Stimulated activated CD8-positive, alpha-beta memory T cell treated with anti-CD3 and anti-CD28 coated beads, Interleukin-15, amount 100 ng/mL, for 1 hour (primary cell): ENCODE measurements around the gene NKIRAS2.
"Not testable (repeated sequence)": the region's sequence is repeated elsewhere in the genome, so short reads cannot be mapped to it uniquely, and the experiment has no call there.

Source experiments
- DNase-seq: peaks from one replicate; pipeline ENCODE4 v3.0.0-alpha.2; 2020; ENCODE audit warnings: low read depth

NKIRAS2 gene

GRCh38 chr17:41998497-41998896 is 21.4 kb upstream of the NKIRAS2 start:
- no peak for DNase-seq

GRCh38 chr17:42000413-42001133 is 19.3 kb upstream of the NKIRAS2 start:
- DNase-seq = no peak

DNA sequence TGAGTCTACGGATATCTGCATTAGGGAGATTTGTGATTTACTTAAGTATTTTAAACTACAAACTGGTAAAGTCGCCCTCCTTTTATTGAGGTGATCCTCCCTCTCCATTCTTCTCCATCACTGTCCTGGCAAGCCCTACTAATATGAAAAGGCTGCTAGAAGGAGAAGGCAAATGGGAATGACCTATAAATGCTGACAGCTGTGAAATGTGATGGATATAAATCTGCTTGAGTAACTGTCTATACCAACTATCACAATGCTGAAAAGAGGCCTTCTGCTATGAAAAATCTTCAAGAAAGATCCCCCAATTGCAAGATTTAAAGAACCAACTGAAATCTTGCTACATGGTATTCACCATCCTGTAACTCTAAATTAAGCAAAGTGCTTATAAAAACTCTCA is 18.2 kb upstream of the NKIRAS2 start:
- DNase-seq = no peak

- no peak for DNase-seq
Observed at GRCh38 chr17:42002175-42002791, 17.6 kb upstream of the NKIRAS2 start.

DNA sequence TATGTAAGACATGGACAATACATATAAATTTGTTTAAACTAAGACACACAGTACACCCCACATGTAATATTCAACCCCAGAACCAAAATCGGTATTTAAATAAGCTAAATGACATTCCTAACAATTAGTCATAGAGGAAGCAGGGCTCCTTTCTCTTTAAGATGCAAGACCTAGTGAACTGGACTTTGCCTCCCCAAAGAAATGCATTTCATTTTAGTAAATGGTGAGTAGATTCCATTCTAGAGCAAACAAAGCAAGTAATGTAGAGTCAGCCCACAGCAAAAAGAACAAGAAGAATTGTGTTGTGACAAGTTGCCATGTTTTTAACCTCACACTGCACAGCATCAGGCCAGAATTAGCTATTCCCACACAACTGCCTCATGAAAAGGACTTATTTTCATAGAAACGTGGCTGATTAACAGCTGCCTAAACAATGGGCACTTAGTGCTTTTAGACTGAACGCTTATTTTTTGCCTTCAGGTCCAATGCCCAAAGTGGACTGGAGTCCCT is 17.0 kb upstream of the NKIRAS2 start:
- DNase-seq = no peak

GRCh38 chr17:42005166-42005565 is 14.7 kb upstream of the NKIRAS2 start:
- no peak for DNase-seq

GRCh38 chr17:42009170-42009569 is 10.7 kb upstream of the NKIRAS2 start:
- no peak for DNase-seq

DNA sequence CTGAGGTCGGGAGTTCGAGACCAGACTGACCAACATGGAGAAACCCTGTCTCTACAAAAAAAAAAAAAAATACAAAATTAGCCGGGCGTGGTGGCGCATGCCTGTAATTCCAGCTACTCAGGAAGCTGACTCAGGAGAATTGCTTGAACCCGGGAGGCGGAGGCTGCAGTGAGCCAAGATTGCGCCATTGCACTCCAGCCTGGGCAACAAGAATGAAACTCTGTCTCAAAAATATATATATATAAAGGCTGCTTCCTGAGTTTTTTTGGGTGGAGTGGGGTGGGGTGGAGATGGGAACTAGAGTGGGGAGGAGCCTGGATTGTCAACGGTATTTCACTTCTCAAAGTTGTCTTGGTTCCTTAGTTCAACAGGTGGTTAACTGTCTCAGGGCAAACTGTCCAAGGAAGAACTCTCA is 9.6 kb upstream of the NKIRAS2 start:
- DNase-seq = not testable (repeated sequence)

- DNase-seq = no peak
Observed at GRCh38 chr17:42010898-42011516, 8.9 kb upstream of the NKIRAS2 start.

DNA sequence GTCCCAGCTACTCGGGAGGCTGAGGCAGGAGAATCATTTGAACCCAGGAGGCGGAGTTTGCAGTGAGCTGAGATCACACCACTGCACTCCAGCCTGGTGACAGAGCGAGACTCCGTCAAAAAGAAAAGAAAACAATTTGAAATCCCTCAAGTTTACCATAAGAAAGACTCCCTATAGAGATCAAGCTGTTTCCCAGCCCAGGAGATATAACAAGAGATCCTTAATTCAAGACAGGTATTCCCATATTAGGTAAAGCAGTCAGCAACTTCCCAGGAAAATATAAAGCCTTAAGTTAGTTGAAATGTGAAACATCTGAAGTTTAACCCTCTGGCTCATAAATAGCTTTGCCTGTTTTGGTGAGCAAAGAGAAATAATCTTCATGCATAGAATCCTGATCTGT is 7.5 kb upstream of the NKIRAS2 start:
- not testable (repeated sequence) for DNase-seq

GRCh38 chr17:42013740-42014139 is 6.2 kb upstream of the NKIRAS2 start:
- DNase-seq = not testable (repeated sequence)

DNA sequence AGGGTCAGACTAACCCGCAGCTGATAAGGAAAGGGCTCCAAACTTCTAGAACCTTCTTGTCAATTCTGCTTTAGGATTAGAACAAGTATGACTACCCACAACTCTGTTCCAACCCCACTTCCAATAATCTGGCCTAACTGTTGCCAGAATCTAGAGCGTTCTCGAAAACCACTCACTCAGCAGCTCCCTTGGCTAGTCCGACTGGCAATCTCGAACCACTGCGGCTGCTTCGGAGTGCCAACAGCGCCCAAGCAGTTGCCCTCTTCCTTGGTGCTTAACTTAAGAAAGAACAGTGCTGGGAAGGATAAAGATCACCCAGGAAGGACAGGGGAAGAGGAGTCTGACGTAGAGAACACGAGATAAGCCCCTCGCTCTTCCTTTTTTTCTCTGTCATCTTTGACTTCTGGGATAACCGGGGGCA is 3.5 kb upstream of the NKIRAS2 start:
- DNase-seq = no peak

GRCh38 chr17:42016941-42017865 is 2.7 kb upstream of the NKIRAS2 start, which contains the start of gene DNAJC7:
Gene DNAJC7, minus strand, starts transcription at chr17:42017439. Its CDS starts 23 bp downstream, at chr17:42017416.
- DNase-seq = peak; percentile 71

GRCh38 chr17:42017866-42018200 is 2.1 kb upstream of the NKIRAS2 start:
- no peak for DNase-seq

DNA sequence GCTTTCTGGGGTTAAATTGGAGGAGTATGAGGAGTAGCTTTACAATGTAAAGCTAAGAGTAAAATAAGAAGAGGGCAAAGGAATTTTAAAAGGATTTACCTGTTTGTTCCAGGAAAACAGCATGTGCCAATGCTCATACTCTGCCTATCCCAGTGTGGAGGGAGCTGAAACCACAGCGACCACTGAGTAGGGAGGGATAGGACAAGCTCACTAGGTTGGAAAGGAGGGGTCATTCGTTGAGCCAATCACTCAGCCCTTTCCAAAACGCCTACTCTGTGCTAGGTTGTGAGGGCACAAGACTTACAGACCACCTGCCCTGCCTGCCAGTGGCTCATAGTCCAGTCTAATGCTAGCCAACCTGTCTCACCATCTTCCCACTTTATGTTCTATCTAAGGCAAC is 1.6 kb upstream of the NKIRAS2 start:
- DNase-seq = no peak

GRCh38 chr17:42018988-42019387 is 902 bp upstream of the NKIRAS2 start:
- DNase-seq = no peak

DNA sequence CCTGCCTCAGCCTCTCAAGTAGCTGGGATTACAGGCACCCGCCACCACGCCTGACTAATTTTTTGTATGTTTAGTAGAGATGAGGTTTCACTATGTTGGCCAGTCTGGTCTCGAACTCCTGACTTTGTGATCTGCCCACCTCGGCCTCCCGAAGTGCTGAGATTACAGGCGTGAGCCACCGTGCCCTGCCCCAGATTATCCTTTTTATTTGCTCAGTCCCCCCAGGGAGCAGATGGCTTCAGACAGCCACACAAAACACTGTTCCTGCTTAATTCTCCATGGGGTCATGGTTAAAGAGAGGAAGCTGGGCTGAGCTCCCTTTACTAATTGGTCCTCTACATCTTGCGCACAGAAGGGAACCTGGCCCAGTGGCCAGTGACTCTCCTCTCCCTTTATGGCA is 955 bp downstream of the NKIRAS2 start:
- DNase-seq = not testable (repeated sequence)

GRCh38 chr17:42023524-42024349 is 3.8 kb downstream of the NKIRAS2 start:
- no peak for DNase-seq

GRCh38 chr17:42025191-42025579 is 5.3 kb downstream of the NKIRAS2 start:
- DNase-seq = no peak

- no peak for DNase-seq
Observed at GRCh38 chr17:42025936-42026335, 6.0 kb downstream of the NKIRAS2 start.
